SU-DHL-6 (cell line): Measurements from ENCODE around the gene HOXD10.

Source experiments
- H2AFZ ChIP-seq: fragments of 200-600 bp; sonication (generic); 2 replicates; pipeline ENCODE4 v1.6.1; 2014; ENCODE audit warnings: low read depth, mild to moderate bottlenecking, moderate library complexity, mixed read lengths, antibody characterized with exemption, low read length; ENCODE audit not compliant: severe bottlenecking
- H3F3A ChIP-seq: fragments of 200-600 bp; shearing (Covaris generic); 2 replicates; pipeline ENCODE4 v1.6.0; 2016; ENCODE audit warnings: antibody characterized with exemption, mild to moderate bottlenecking; ENCODE audit not compliant: insufficient read depth
- H3K27ac ChIP-seq: fragments of 200-600 bp; sonication (generic); 2 replicates; pipeline ENCODE4 v1.5.1; 2016; ENCODE audit warnings: low read depth, mild to moderate bottlenecking, low read length, moderate library complexity, mixed read lengths
- H3K27me3 ChIP-seq: fragments of 200-600 bp; sonication (generic), shearing (Covaris generic); 2 replicates; pipeline ENCODE4 v1.6.0; 2014; ENCODE audit warnings: mild to moderate bottlenecking, low read length
- H3K36me3 ChIP-seq: fragments of 200-600 bp; sonication (generic); 2 replicates; pipeline ENCODE4 v1.6.1; 2014; ENCODE audit warnings: mild to moderate bottlenecking, low read length, mixed read lengths
- H3K4me2 ChIP-seq: fragments of 300-600, 200-600 bp; shearing (Covaris generic), sonication (generic); 2 replicates; pipeline ENCODE4 v1.6.0; 2014; ENCODE audit warnings: low read length, low read depth, mild to moderate bottlenecking; ENCODE audit not compliant: poor library complexity, severe bottlenecking
- H3K4me3 ChIP-seq: fragments of 200-600 bp; sonication (generic); 2 replicates; pipeline ENCODE4 v1.5.1; 2014; ENCODE audit warnings: antibody characterized with exemption, low read length, mild to moderate bottlenecking, mixed read lengths; ENCODE audit not compliant: insufficient read depth, poor library complexity, severe bottlenecking
- H3K79me2 ChIP-seq: fragments of 200-600 bp; sonication (generic); 2 replicates; pipeline ENCODE4 v1.6.1; 2014; ENCODE audit warnings: mild to moderate bottlenecking, low read length, moderate library complexity; ENCODE audit not compliant: insufficient read depth
- H3K9ac ChIP-seq: fragments of 200-600 bp; sonication (generic); 2 replicates; pipeline ENCODE4 v1.7.0; 2014; ENCODE audit warnings: mild to moderate bottlenecking, low read length
- H3K9me2 ChIP-seq: fragments of 200-600 bp; sonication (generic); replicated peaks from 2 replicates; pipeline ENCODE4 v1.6.1; 2014; ENCODE audit warnings: low read length; ENCODE audit not compliant: insufficient read depth
- H3K9me3 ChIP-seq: fragments of 200-600 bp; sonication (generic); 2 replicates; pipeline ENCODE4 v1.6.1; 2014; ENCODE audit warnings: low read length, mixed read lengths; ENCODE audit not compliant: insufficient read depth
- H4K20me1 ChIP-seq: fragments of 200-600 bp; sonication (generic); 2 replicates; pipeline ENCODE4 v1.6.1; 2014; ENCODE audit warnings: low read depth, mild to moderate bottlenecking, antibody characterized with exemption, low read length, moderate library complexity, mixed read lengths
- EZH2phosphoT487 ChIP-seq: fragments of 200-600 bp; sonication (generic), shearing (Covaris generic); conservative IDR thresholded peaks from 2 replicates; pipeline ENCODE4 v1.6.1; 2018; ENCODE audit warnings: mild to moderate bottlenecking, antibody characterized with exemption, low read length, moderate library complexity, mixed read lengths
- TF ChIP-seq, protein P1 (sequence below): fragments of 200-600 bp; sonication (generic); IDR thresholded peaks from one replicate; pipeline ENCODE4 v1.5.1; 2017; ENCODE audit warnings: antibody characterized with exemption, mild to moderate bottlenecking, low read length, moderate library complexity; ENCODE audit not compliant: insufficient read depth, poor library complexity, severe bottlenecking

The HOXD10 gene

GRCh38 chr2:176117823-176118371 is 1.3 kb downstream of the HOXD10 start:
- no peak overlapping the region for H3K4me2 ChIP-seq
- no peak overlapping the region for H3K27ac ChIP-seq
- no peaks in the 10 kb centered on the region for H3K9me2 ChIP-seq
- H4K20me1 ChIP-seq: no peaks in the 10 kb centered on the region
- H3K9me3 ChIP-seq: no peaks in the 10 kb centered on the region
- H3K4me3 ChIP-seq: no peak overlapping the region
- no peaks in the 10 kb centered on the region for H3K36me3 ChIP-seq
- no peak overlapping the region for H2AFZ ChIP-seq
- no peak for TF ChIP-seq EZH2phosphoT487
- TF ChIP-seq, protein P1, sequence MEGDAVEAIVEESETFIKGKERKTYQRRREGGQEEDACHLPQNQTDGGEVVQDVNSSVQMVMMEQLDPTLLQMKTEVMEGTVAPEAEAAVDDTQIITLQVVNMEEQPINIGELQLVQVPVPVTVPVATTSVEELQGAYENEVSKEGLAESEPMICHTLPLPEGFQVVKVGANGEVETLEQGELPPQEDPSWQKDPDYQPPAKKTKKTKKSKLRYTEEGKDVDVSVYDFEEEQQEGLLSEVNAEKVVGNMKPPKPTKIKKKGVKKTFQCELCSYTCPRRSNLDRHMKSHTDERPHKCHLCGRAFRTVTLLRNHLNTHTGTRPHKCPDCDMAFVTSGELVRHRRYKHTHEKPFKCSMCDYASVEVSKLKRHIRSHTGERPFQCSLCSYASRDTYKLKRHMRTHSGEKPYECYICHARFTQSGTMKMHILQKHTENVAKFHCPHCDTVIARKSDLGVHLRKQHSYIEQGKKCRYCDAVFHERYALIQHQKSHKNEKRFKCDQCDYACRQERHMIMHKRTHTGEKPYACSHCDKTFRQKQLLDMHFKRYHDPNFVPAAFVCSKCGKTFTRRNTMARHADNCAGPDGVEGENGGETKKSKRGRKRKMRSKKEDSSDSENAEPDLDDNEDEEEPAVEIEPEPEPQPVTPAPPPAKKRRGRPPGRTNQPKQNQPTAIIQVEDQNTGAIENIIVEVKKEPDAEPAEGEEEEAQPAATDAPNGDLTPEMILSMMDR: no peak
- no peaks in the 10 kb centered on the region for H3F3A ChIP-seq
- no peaks in the 10 kb centered on the region for H3K27me3 ChIP-seq
- no peak overlapping the region for H3K9ac ChIP-seq
- H3K79me2 ChIP-seq: no peaks in the 10 kb centered on the region

DNA sequence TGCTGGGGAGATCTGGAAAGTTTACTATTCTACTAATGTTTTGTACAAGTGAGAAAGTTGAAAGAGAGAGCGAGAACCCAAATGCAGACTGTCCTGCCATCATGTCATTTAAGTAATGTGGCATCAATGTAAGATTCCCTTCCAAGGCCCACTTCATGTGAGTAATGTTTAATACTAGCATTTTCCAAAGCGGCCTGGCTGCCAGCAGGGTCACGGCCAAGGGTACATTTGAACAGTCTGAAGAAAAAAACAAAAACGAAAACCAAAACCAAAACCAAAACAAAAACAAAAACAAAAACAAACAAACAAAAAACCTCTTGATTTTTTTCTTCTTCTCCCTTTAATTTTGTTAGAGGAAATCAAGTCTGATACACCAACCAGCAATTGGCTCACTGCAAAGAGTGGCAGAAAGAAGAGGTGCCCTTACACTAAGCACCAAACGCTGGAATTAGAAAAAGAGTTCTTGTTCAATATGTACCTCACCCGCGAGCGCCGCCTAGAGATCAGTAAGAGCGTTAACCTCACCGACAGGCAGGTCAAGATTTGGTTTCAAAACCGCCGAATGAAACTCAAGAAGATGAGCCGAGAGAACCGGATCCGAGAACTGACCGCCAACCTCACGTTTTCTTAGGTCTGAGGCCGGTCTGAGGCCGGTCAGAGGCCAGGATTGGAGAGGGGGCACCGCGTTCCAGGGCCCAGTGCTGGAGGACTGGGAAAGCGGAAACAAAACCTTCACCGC is 2.2 kb downstream of the HOXD10 start:
- Histone ChIP-seq H3F3A (no peaks in the 10 kb centered on the region), H3K27me3 (no peaks in the 10 kb centered on the region), H3K4me3 (no peak overlapping the region), H3K79me2 (no peaks in the 10 kb centered on the region), H4K20me1 (no peaks in the 10 kb centered on the region), H3K9ac (no peak overlapping the region), H3K9me3 (no peaks in the 10 kb centered on the region), H3K36me3 (no peaks in the 10 kb centered on the region), H3K27ac (no peak overlapping the region), H2AFZ (no peak overlapping the region), H3K4me2 (no peak overlapping the region), H3K9me2 (no peaks in the 10 kb centered on the region)
- TF ChIP-seq, protein P1: no peak
- no peak for TF ChIP-seq EZH2phosphoT487

DNA sequence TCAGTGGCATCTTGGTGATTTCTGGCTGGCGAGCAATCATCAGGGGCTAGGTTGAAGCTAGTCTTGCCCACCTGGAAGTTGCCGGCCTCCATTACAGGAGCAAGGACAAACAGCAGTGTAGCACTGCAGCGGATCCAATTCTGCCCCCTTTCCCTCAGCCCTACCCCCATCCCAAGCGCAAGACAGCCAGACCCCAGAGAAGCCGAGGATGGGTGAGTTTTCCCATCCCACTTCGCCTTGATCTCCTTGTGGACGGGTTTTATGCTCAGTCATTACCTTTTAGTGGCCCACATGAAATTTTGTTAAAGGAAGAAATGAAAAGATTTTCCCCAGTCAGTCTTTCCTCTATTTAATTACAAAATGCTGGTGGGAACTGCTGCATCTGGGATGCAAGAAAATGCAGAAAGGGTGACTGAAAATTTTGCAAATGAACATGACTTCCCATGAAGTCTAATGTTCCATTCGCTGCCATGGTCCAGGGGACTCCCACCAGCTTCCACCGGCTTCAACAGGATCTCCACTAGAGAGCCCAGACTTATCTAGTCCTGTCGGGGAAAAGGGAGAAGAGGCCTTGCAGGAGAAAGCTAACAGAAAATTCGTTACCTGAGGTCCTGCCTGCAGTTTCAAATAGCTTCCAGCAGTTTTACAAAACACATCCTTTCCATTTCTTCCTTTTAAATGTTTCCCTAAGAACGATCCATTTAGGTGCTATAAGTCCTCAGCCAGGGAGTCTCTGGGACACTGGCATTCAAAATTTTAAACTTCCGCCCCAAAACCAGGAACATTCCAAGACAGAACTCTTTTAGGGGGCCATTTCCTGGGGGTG is 4.0 kb downstream of the HOXD10 start:
- Histone ChIP-seq H3K9me2 (no peaks in the 10 kb centered on the region), H2AFZ (no peak overlapping the region), H3K27me3 (no peaks in the 10 kb centered on the region), H3K27ac (no peak overlapping the region), H3K79me2 (no peaks in the 10 kb centered on the region), H3F3A (no peaks in the 10 kb centered on the region), H3K9ac (no peak overlapping the region), H4K20me1 (no peaks in the 10 kb centered on the region), H3K36me3 (no peaks in the 10 kb centered on the region), H3K9me3 (no peaks in the 10 kb centered on the region), H3K4me2 (no peak overlapping the region), H3K4me3 (no peak overlapping the region)
- TF ChIP-seq EZH2phosphoT487: no peak
- TF ChIP-seq, protein P1: no peak
